Measurements from ENCODE around the gene DLG2. TPM values are rescaled to one million over a fixed set of nuclear protein-coding genes. Genes with fewer than 3 reads are reported as not detected.

DLG2 gene
- total and polyA plus RNA-seq, 2 of the 8 experiments (the other 6 are each of a cell fraction or from before 2014, with no cell fraction given), result 1.7 to 14.3 TPM

DNA sequence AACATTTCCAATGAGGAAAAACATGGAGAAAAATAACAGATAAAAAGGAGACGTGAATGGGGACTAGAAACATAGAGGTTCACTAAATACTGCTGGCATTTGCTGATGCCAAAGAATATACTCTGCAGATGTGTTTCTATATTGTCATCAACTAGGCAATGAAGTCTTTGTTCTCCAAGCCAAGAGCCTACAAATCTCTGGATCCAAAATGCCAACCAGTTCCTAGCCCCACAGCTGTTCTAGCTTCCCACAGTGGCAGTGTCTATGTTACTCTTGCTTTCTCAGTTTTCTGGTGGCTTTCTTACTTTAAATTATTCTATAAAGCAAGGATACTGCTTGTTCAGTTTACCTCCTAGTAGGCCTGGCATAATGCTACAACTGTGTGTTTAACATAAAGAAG is 1363.1 kb downstream of the DLG2 start:
- Histone ChIP-seq H3K9ac (replicated peaks in 1 of 4; ENCODE audit: extremely low read depth in 1 of 4, low read depth in 3 of 4, low read length in 3 of 4) (no peak overlapping the region), H3K36me3 (ENCODE audit: control insufficient read depth in 2 of 4, insufficient read depth in 4 of 4, low read length in 3 of 4) (no peaks in the 10 kb centered on the region), H3K4ac (replicated peaks; ENCODE audit: insufficient read length, low read depth, low read length) (no peak overlapping the region), H3K18ac (ENCODE audit: extremely low read depth, low read length) (no peak overlapping the region), H3K4me2 (ENCODE audit: insufficient read depth in 1 of 2, low read depth in 2 of 2, low read length in 2 of 2) (no peak overlapping the region), H2BK5ac (ENCODE audit: low read depth, low read length) (no peak overlapping the region), H2AFZ (ENCODE audit: low read length) (no peak overlapping the region), H3K27me3 (replicated peaks in 1 of 4; ENCODE audit: control insufficient read depth in 3 of 4, extremely low read depth in 1 of 4, insufficient read depth in 3 of 4, low read length in 3 of 4) (no peaks in the 10 kb centered on the region), H3K79me2 (ENCODE audit: control insufficient read depth in 1 of 2, insufficient read depth in 2 of 2, low read length in 2 of 2) (no peaks in the 10 kb centered on the region), H2BK15ac (ENCODE audit: low read length) (no peak overlapping the region), H2BK120ac (replicated peaks; ENCODE audit: low read depth, low read length) (no peak overlapping the region), H3K23me2 (ENCODE audit: low read depth, low read length) (no peaks in the 10 kb centered on the region), H3K9me3 (ENCODE audit: insufficient read depth in 2 of 2, low read depth in 1 of 2, low read length in 1 of 2) (no peaks in the 10 kb centered on the region), H4K91ac (replicated peaks; ENCODE audit: insufficient read length, low read length) (no peak overlapping the region), H3K23ac (ENCODE audit: insufficient read length) (no peak overlapping the region), H3K4me3 (ENCODE audit: extremely low read depth in 1 of 4, insufficient read depth in 2 of 4, low read depth in 3 of 4, low read length in 4 of 4) (no peak overlapping the region), H2BK20ac (ENCODE audit: low read length) (no peak overlapping the region), H3K56ac (replicated peaks; ENCODE audit: insufficient read length, low read depth, low read length) (no peak overlapping the region), H3K27ac (ENCODE audit: low read depth, low read length) (no peak overlapping the region), H4K5ac (ENCODE audit: insufficient read length, low read depth, low read length) (no peak overlapping the region), H3K79me1 (ENCODE audit: low read depth, low read length) (no peaks in the 10 kb centered on the region), H3K4me1 (replicated peaks in 1 of 4; ENCODE audit: control insufficient read depth in 3 of 4, insufficient read depth in 4 of 4, low read length in 3 of 4) (no peaks in the 10 kb centered on the region), H3K14ac (ENCODE audit: insufficient read length) (no peak overlapping the region), H2AK5ac (ENCODE audit: low read depth, low read length) (no peak overlapping the region), H2BK12ac (ENCODE audit: low read depth, low read length) (no peak overlapping the region), H4K8ac (ENCODE audit: extremely low read depth, insufficient read depth, low read length) (no peak overlapping the region), H4K20me1 (replicated peaks in 1 of 2; ENCODE audit: control insufficient read depth in 1 of 2, insufficient read depth in 2 of 2, low read length in 2 of 2) (no peaks in the 10 kb centered on the region)
- ChIA-PET CTCF (ENCODE audit: partially characterized antibody) (interaction anchor here (3.9 to 9.0 kb wide), 2 partner anchors 16 to 426 kb away, joined by 25 to 112 read pairs; no protein-coding TSS in a partner anchor), POLR2A (ENCODE audit: partially characterized antibody) (no interaction called here)
- no peak for FAIRE-seq
- TF ChIP-seq BCL11A (IDR thresholded peaks at IDR 0.05; ENCODE audit: low read depth in 2 of 2, low read length in 2 of 2) (no peak), TEAD4 (IDR thresholded peaks at IDR 0.05; ENCODE audit: low read depth, low read length) (no peak), SP1 (IDR thresholded peaks at IDR 0.05; ENCODE audit: low read depth, low read length) (no peak), SIRT6 (IDR thresholded peaks at IDR 0.05; ENCODE audit: low read length) (no peak), MAFK (IDR thresholded peaks at IDR 0.05; ENCODE audit: low read depth, low read length) (no peak), NANOG (IDR thresholded peaks at IDR 0.05; ENCODE audit: insufficient read depth, low read depth, low read length, poor library complexity, severe bottlenecking) (no peak), GTF2F1 (IDR thresholded peaks at IDR 0.05; ENCODE audit: borderline replicate concordance, low read depth, low read length) (no peak), EZH2 (IDR thresholded peaks at IDR 0.05; ENCODE audit: low read depth, low read length, severe bottlenecking) (no peak)
- TF ChIP-seq, protein P1, sequence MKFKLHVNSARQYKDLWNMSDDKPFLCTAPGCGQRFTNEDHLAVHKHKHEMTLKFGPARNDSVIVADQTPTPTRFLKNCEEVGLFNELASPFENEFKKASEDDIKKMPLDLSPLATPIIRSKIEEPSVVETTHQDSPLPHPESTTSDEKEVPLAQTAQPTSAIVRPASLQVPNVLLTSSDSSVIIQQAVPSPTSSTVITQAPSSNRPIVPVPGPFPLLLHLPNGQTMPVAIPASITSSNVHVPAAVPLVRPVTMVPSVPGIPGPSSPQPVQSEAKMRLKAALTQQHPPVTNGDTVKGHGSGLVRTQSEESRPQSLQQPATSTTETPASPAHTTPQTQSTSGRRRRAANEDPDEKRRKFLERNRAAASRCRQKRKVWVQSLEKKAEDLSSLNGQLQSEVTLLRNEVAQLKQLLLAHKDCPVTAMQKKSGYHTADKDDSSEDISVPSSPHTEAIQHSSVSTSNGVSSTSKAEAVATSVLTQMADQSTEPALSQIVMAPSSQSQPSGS (IDR thresholded peaks at IDR 0.05; ENCODE audit: low read length), result no peak
- TF ChIP-seq, protein P2, sequence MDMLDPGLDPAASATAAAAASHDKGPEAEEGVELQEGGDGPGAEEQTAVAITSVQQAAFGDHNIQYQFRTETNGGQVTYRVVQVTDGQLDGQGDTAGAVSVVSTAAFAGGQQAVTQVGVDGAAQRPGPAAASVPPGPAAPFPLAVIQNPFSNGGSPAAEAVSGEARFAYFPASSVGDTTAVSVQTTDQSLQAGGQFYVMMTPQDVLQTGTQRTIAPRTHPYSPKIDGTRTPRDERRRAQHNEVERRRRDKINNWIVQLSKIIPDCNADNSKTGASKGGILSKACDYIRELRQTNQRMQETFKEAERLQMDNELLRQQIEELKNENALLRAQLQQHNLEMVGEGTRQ (IDR thresholded peaks at IDR 0.05; ENCODE audit: low read length), result no peak
- TF ChIP-seq, protein P3, sequence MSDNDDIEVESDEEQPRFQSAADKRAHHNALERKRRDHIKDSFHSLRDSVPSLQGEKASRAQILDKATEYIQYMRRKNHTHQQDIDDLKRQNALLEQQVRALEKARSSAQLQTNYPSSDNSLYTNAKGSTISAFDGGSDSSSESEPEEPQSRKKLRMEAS (IDR thresholded peaks at IDR 0.05), result no peak
- DNase-seq (ENCODE audit: low read depth in 1 of 2, low spot score in 2 of 2), result no peak
- 86% methylated on average over 1 of the region's 1 CpG; no CpG with 5 or more reads in 1 of the 2 experiments for WGBS, 2 experiments (ENCODE audit: extremely low coverage in 1 of 2, insufficient coverage in 1 of 2, insufficient read length in 1 of 2, insufficient replicate concordance in 2 of 2, low coverage in 1 of 2, low lambda C conversion rate in 2 of 2, missing lambda C conversion rate in 1 of 2)
